Vagina (tissue), 2 donors: Measurements from ENCODE around the gene ELF4. TPM values are rescaled to one million over a fixed set of nuclear protein-coding genes. Genes with fewer than 3 reads are reported as not detected.
"Not testable (repeated sequence)": the region's sequence is repeated elsewhere in the genome, so short reads cannot be mapped to it uniquely, and the experiment has no call there.

Source experiments
- DNase-seq, 2 donors: peaks; one replicate each; pipeline ENCODE4 v3.0.0-alpha.2; 2017; ENCODE audit errors: extremely low spot score in 2 of 2
- H3K27ac ChIP-seq: fragments of 200-600 bp; sonication (generic); one replicate; pipeline ENCODE4 v1.5.1; 2019
- H3K27me3 ChIP-seq: fragments of 200-600 bp; sonication (generic); one replicate; pipeline ENCODE4 v1.5.1; 2019
- H3K36me3 ChIP-seq, 2 donors: fragments of 200-600 bp; sonication (generic); one replicate each; pipeline ENCODE4 v1.5.1; 2017 to 2019
- H3K4me1 ChIP-seq: fragments of 200-600 bp; sonication (generic); one replicate; pipeline ENCODE4 v1.5.1; 2019
- H3K4me3 ChIP-seq, 2 donors: fragments of 200-600 bp; sonication (generic); 1 replicate in 1 of 2; 2 replicates in 1 of 2; pipeline ENCODE4 v1.5.1; 2016 to 2019
- H3K9me3 ChIP-seq: fragments of 200-600 bp; sonication (generic); one replicate; pipeline ENCODE4 v1.5.1; 2019
- POLR2A ChIP-seq, 2 donors: fragments of 450-650 bp; IDR thresholded peaks; one replicate each; pipeline ENCODE4 v1.6.1; 2017; ENCODE audit warnings: antibody characterized with exemption in 2 of 2, mild to moderate bottlenecking in 2 of 2, moderate library complexity in 2 of 2
- POLR2AphosphoS5 ChIP-seq, 2 donors: sonication (generic); formaldehyde crosslinking; IDR thresholded peaks; one replicate each; pipeline ENCODE4 v1.9.0; 2017; ENCODE audit warnings: antibody characterized with exemption in 2 of 2, mild to moderate bottlenecking in 2 of 2, low read depth in 1 of 2; ENCODE audit not compliant: insufficient read depth in 1 of 2
- intact Hi-C: fragments of 100-400 bp; cut with DNase I; formaldehyde crosslinking; loops from one replicate; pipeline ENCODE4 v1.15.1; 2023
- total RNA-seq: library from RNA; depleted of rRNA; stranded (reverse); fragments of >200 nt; gene quantifications from one replicate; pipeline ENCODE4 v1.2.3, GENCODE V29; 2016
- TF ChIP-seq, protein P1 (sequence below), 3 experiments: fragments of 450-650 bp in 2 of 3; fragments of 200-600 bp in 1 of 3; sonication (generic) in 1 of 3; IDR thresholded peaks; one replicate each; pipeline ENCODE4 v1.5.1; 2017 to 2019; ENCODE audit warnings: antibody characterized with exemption in 3 of 3, mild to moderate bottlenecking in 2 of 3, moderate library complexity in 2 of 3

Gene ELF4
- total RNA-seq, 1 donor from 2014 or later: 14.7 TPM

DNA sequence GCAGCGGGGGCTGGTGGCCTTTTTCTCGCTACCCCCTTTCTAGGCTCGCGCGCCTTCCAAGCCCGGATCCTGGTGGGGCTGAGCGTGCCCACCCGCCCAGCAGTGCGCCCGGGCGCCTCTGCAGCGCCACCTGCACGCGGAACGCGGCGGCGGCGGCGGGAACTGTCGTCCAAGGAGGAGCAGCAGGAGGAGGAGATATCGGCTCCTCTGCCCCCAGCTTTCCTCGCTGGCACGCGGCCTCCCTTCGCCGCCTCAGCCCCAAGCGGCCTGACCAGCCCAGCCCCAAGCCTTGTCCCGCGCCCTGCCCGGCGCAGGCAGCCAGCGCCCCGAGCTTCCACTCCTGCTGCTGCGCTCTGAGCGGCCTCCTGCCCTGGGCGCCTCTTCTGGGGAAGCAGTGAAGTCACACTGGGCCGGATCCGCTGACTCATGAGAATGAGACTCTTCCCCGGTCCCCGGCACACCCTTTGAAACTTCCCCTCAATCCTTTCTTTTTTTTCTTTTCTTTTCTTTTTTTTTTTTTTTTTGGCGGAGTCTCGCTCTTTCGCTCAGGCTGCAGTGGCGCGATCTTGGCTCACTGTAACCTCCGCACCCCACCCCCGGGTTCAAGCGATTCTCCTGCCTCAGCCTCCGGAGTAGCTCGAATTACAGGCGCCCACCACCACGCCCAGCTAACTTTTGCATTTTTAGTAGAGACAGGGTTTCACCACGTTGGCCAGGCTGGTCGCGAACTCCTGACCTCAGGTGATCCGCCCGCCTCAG lies 10.6 kb upstream of the ELF4 start:
- H3K4me3 ChIP-seq: peak overlapping the region; percentile 31 to 35
- peak overlapping the region; percentile 87 for H3K27ac ChIP-seq
- intact Hi-C loops: loop anchor here (5.0 kb wide), 1 partner anchor 51 kb away; the partner anchor contains the start of gene RAB33A
- H3K4me1 ChIP-seq: peaks cover 21% of the 10 kb centered on the region
- H3K9me3 ChIP-seq: no peaks in the 10 kb centered on the region
- H3K27me3 ChIP-seq: no peaks in the 10 kb centered on the region
- TF ChIP-seq POLR2A (IDR thresholded peaks at IDR 0.05): no peak
- TF ChIP-seq, protein P1, sequence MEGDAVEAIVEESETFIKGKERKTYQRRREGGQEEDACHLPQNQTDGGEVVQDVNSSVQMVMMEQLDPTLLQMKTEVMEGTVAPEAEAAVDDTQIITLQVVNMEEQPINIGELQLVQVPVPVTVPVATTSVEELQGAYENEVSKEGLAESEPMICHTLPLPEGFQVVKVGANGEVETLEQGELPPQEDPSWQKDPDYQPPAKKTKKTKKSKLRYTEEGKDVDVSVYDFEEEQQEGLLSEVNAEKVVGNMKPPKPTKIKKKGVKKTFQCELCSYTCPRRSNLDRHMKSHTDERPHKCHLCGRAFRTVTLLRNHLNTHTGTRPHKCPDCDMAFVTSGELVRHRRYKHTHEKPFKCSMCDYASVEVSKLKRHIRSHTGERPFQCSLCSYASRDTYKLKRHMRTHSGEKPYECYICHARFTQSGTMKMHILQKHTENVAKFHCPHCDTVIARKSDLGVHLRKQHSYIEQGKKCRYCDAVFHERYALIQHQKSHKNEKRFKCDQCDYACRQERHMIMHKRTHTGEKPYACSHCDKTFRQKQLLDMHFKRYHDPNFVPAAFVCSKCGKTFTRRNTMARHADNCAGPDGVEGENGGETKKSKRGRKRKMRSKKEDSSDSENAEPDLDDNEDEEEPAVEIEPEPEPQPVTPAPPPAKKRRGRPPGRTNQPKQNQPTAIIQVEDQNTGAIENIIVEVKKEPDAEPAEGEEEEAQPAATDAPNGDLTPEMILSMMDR (IDR thresholded peaks at IDR 0.05): peak in 2 of 3 experiments; percentile 55 to 75
- peak in 1 of 2 donors; percentile 76 for TF ChIP-seq POLR2AphosphoS5 (IDR thresholded peaks at IDR 0.05; ENCODE audit: insufficient read depth in 1 of 2, low read depth in 1 of 2)
- no peak for DNase-seq
- no peaks in the 10 kb centered on the region for H3K36me3 ChIP-seq

DNA sequence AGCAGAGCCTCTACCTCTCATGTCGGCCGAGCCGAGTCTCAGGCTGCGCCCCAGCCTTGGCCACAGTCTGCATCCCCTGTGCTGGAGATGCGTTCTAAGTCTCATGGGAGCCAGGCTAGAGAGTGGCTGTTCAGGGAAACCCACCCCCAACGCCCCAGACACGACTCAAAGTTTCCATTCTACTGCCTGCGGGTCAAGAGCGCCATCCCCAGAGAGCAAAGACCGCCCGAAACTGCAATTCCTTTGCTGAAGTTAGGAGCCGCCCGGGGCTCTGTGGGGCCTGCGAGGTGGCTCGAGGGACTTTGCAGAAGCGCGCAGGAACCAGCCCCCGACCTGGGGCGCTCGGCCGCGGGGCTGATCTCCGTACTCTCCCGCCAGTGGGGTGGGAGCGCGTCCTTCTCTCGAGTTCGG lies 10.0 kb upstream of the ELF4 start:
- peak overlapping the region; percentile 87 for H3K27ac ChIP-seq
- no peaks in the 10 kb centered on the region for H3K9me3 ChIP-seq
- no peaks in the 10 kb centered on the region for H3K36me3 ChIP-seq
- intact Hi-C loops: loop anchor here (5.0 kb wide), 1 partner anchor 52 kb away; the partner anchor contains the start of gene RAB33A
- peaks cover 21% of the 10 kb centered on the region for H3K4me1 ChIP-seq
- DNase-seq: no peak
- TF ChIP-seq POLR2AphosphoS5 (IDR thresholded peaks at IDR 0.05; ENCODE audit: insufficient read depth in 1 of 2, low read depth in 1 of 2) (no peak), POLR2A (IDR thresholded peaks at IDR 0.05) (no peak)
- peak overlapping the region; percentile 31 to 35 for H3K4me3 ChIP-seq
- no peaks in the 10 kb centered on the region for H3K27me3 ChIP-seq

DNA sequence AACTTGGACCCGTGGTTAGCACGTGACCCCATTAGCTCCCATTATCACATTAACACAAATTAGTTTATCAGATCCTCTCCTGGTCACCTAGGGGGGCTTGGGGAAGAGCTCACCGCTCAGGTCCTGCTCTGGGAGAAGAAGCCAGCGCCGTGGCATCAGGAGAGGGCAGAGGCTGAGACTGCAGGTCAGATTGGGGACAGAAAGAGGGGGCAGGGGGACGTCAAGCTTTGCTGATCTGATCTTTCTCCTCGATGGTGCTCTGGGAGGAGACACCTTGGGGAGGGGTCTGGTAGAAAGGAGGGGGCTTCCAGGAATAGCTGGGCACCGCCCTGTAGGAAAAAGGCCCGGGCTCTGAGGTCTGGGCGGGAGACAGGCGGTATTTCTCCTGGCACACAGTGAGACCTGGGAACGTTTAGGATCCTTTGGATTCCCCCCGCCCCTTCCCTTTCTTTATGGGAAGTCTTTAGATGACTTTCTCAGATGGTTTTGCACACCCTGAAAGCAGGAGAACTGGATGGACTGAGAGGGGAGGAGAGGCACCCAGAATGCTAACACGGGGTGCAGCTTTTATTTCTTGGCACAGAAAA lies 9.1 kb upstream of the ELF4 start:
- peak overlapping the region; percentile 87 for H3K27ac ChIP-seq
- no peak for DNase-seq
- H3K27me3 ChIP-seq: no peaks in the 10 kb centered on the region
- H3K4me1 ChIP-seq: peaks cover 21% of the 10 kb centered on the region
- H3K4me3 ChIP-seq: peak overlapping the region in 1 of 2 donors; percentile 4
- TF ChIP-seq POLR2AphosphoS5 (IDR thresholded peaks at IDR 0.05; ENCODE audit: insufficient read depth in 1 of 2, low read depth in 1 of 2) (no peak), POLR2A (IDR thresholded peaks at IDR 0.05) (no peak)
- TF ChIP-seq, protein P1 (IDR thresholded peaks at IDR 0.05): no peak
- no peaks in the 10 kb centered on the region for H3K9me3 ChIP-seq
- intact Hi-C loops: no loop called here
- no peaks in the 10 kb centered on the region for H3K36me3 ChIP-seq

DNA sequence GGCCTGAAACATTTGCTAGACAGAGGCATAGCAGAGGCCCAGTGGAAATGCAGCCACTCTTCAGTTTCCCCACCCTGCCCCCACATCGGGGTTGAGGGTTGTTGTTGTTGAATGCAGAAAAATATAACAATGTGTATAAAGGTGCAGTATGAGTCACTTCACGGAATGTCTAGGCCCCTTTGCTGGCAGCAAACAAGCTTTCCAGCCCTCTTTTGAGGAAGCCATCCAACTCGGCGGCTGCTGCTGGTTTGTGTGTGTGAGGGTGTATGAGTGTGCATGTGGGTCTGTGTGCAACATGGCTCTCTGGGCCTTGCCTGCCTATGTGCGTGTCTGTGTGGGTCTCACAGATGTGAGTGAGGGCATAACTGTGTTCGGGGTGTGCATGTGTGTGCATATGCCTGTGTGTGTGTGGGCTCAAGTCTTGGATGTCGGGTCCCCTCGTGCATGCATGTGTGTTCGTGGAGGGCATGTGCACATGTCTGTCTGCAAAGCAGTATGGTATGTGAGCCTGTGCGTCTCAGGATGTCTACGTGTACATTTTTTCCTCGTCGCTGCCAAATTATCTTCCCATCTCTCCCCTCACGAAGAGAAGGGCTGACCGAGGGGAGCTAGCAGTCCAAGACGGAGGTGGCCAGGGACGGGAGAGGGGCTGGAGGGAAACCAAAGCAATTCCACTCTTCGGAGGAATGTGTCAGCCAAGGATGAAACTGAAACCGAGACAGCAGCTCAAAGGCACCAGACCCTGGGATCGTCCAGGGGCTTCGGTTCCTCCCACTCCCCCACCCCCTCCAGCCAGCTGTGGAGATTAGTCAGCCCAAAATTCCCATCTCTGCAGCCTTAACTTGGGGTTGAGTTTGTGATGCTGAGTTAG lies 8.4 kb upstream of the ELF4 start:
- peak overlapping the region in 1 of 2 donors; percentile 4 for H3K4me3 ChIP-seq
- peak overlapping the region; percentile 87 for H3K27ac ChIP-seq
- no peak for DNase-seq
- TF ChIP-seq POLR2A (IDR thresholded peaks at IDR 0.05): no peak
- TF ChIP-seq, protein P1 (IDR thresholded peaks at IDR 0.05): no peak
- TF ChIP-seq POLR2AphosphoS5 (IDR thresholded peaks at IDR 0.05; ENCODE audit: insufficient read depth in 1 of 2, low read depth in 1 of 2): no peak
- no peaks in the 10 kb centered on the region for H3K27me3 ChIP-seq
- intact Hi-C loops: no loop called here
- H3K4me1 ChIP-seq: peaks cover 21% of the 10 kb centered on the region
- H3K9me3 ChIP-seq: no peaks in the 10 kb centered on the region
- H3K36me3 ChIP-seq: no peaks in the 10 kb centered on the region

DNA sequence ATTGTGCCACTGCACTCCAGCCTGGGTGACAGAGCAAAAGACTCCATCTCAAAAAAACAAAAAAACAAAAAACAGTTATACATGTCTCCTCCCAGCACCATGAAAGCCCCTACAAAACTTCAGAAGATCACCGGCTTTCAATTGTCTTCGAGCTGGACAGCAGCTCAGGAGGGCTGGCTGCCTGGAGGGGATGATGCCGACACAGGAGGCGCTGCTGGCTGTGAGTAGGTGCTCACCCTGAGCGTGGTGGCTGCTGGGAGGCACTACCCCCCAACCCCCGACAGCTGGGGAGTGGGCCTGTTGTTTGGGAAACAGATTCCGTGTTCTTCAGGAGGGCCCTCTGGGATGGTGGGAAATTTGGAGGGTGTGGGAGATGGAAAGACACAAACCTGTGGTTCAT lies 6.9 kb upstream of the ELF4 start:
- TF ChIP-seq POLR2AphosphoS5 (IDR thresholded peaks at IDR 0.05; ENCODE audit: insufficient read depth in 1 of 2, low read depth in 1 of 2) (no peak), POLR2A (IDR thresholded peaks at IDR 0.05) (no peak)
- TF ChIP-seq, protein P1 (IDR thresholded peaks at IDR 0.05): no peak
- Histone ChIP-seq H3K36me3 (no peaks in the 10 kb centered on the region), H3K9me3 (no peaks in the 10 kb centered on the region), H3K27ac (no peak overlapping the region), H3K4me1 (peaks cover 21% of the 10 kb centered on the region), H3K27me3 (no peaks in the 10 kb centered on the region), H3K4me3 (no peak overlapping the region)
- intact Hi-C loops: no loop called here
- DNase-seq: no peak

DNA sequence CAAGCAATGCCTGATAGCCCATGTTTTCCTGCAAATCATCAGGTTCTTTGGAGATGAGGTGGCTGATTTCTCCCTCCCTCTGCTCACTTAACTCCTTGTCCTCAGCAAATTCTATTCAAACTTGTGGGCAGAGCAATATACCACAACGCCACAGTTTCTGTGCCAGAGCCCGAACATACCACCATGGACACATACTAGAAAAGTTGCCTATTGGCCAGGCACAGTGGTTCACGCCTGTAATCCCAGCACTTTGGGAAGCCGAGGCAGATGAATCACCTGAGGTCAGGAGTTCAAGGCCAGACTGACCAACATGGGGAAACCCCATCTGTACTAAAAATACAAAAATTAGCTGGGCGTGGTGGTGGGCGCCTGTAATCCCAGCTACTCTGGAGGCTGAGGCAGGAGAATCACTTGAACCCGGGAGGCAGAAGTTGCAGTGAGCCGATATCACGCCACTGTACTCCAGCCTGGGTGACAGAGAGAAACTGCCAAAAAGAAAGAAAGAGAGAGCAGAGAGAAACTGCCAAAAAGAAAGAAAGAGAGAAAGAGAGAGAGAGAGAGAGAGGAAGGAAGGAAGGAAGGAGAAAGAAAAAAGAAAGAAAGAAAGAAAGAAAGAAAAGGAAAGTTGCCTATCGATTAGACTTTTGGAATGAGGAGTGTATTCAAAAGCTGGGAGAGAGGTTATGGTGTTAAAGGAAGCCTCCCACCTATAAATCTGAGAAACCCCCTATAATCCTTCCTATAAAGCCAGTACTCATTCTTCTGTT lies 5.0 kb upstream of the ELF4 start:
- intact Hi-C loops, H3K4me3 ChIP-seq, H3K27ac ChIP-seq, H3K27me3 ChIP-seq, H3K36me3 ChIP-seq, DNase-seq, H3K9me3 ChIP-seq: not testable (repeated sequence)
- H3K4me1 ChIP-seq: peaks cover 20% of the 10 kb centered on the region
